K562 (cell line): Measurements from ENCODE around the gene APC2. TPM values are rescaled to one million over a fixed set of nuclear protein-coding genes. Genes with fewer than 3 reads are reported as not detected.
A peak's percentile ranks its signal among the peaks of the same experiment; 100 is the strongest.

Experiments used
- FOXJ3 ChIP-seq: sonication (generic); formaldehyde crosslinking; IDR thresholded peaks from 2 replicates; pipeline ENCODE4 v1.4.0; 2020; ENCODE audit warnings: mild to moderate bottlenecking, missing genetic modification reagents
- NFIC ChIP-seq: fragments of 450-650 bp; IDR thresholded peaks from 2 replicates; pipeline ENCODE4 v1.6.1; 2017; ENCODE audit warnings: mild to moderate bottlenecking, inconsistent platforms
- RBM22 ChIP-seq: fragments of 200-400 bp; formaldehyde crosslinking; IDR thresholded peaks from 2 replicates; pipeline ENCODE4 v1.6.1; 2018; ENCODE audit warnings: low read length, low read depth; ENCODE audit not compliant: poor library complexity, severe bottlenecking
- ZKSCAN3 ChIP-seq: fragments of 250-450 bp; sonication (Bioruptor Pico); IDR thresholded peaks from 2 replicates; pipeline ENCODE4 v1.4.0; 2020
- ZNF146 ChIP-seq: IDR thresholded peaks from one replicate; pipeline ENCODE4 v1.6.1; 2018; ENCODE audit warnings: missing compliant biosample characterization; ENCODE audit not compliant: unreplicated experiment
- ZNF24 ChIP-seq: fragments of 450-650 bp; IDR thresholded peaks from 2 replicates; pipeline ENCODE4 v1.6.1; 2016
- ZNF444 ChIP-seq: fragments of 250-450 bp; sonication (Bioruptor Pico); IDR thresholded peaks from 2 replicates; pipeline ENCODE4 v1.4.0; 2020; ENCODE audit warnings: mild to moderate bottlenecking, moderate library complexity
- polyA plus RNA-seq, 8 experiments: library from polyadenylated mRNA; depleted of rRNA in 4 of 8; stranded (reverse) in 5 of 8; unstranded in 3 of 8; fragments of >200 nt; fragmentation: Nextera tagmentation in 2 of 8; fragmentation: Illumina TruSeq in 1 of 8; extraction: Ambion mirVana in 2 of 8; extraction: Trizol in 1 of 8; gene quantifications; 2 replicates each; pipeline versions ENCODE4 v1.2.1 to v1.2.3, GENCODE V29; 2011 to 2014; ENCODE audit warnings: inconsistent platforms in 1 of 8, missing spikeins in 1 of 8
- total RNA-seq, 7 experiments: library from RNA; depleted of rRNA in 6 of 7; stranded (reverse); fragments of >200 nt in 6 of 7; fragmentation: Illumina TruSeq in 2 of 7; extraction: Trizol in 2 of 7; gene quantifications; 2 replicates each; pipeline versions ENCODE4 v1.2.1 to v1.2.3, GENCODE V29; 2011 to 2021; ENCODE audit warnings: low replicate concordance in 1 of 7
- TF ChIP-seq, protein P1 (sequence below): fragments of 450-650 bp; IDR thresholded peaks from 2 replicates; pipeline ENCODE4 v1.6.1; 2016; ENCODE audit warnings: mild to moderate bottlenecking, moderate library complexity
- TF ChIP-seq, protein P2 (sequence below): sonication (generic); formaldehyde crosslinking; IDR thresholded peaks from 2 replicates; pipeline ENCODE4 v1.9.0; 2022; ENCODE audit warnings: mild to moderate bottlenecking, missing genetic modification reagents

APC2 gene
- total and polyA plus RNA-seq, 9 of the 15 experiments (the other 6 are each of a cell fraction or from before 2014, with no cell fraction given), result 0.01 to 0.40 (median 0.05) TPM; not detected in 3

DNA sequence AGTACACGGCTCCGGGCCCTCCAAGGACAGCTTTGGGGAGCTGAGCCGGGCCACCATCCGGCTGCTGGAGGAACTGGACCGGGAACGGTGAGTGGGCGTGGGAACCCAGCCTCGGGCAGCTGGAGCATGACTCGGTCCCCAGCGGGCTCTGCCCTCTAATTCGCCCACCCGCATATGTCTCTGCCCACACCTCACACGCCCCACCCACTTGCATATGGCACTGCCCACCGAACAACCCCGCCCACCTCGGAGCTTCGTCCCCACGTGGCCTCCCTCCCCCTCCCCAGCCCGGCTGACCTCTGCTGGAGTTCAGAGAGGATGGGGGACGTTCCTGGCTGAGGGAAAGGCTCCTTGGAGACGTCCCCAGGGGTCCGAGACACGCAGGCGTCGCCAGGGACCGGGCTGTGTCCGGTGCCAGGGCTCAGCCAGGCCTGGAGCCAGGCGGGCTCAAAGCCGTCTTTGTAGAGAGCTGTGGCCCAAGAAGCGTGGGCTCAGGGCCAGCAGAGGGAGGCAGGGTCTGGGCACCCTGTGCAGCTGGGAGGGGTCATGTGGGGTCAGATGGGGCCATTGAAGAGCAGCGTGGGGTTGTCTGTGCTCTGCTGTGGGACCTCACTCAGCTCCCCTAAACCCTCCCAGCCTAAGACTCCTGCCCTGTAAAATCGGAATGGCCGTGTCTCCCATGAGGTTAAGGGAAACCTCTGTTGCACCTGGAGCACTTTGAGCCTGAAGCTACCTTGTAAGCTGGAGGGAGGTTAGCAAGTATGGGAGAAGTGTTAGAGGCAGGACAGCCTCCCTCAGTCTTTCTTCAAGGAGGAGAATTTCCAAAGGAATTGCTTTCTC is 3.8 kb downstream of the APC2 start (continued):
- TF ChIP-seq, protein P1, sequence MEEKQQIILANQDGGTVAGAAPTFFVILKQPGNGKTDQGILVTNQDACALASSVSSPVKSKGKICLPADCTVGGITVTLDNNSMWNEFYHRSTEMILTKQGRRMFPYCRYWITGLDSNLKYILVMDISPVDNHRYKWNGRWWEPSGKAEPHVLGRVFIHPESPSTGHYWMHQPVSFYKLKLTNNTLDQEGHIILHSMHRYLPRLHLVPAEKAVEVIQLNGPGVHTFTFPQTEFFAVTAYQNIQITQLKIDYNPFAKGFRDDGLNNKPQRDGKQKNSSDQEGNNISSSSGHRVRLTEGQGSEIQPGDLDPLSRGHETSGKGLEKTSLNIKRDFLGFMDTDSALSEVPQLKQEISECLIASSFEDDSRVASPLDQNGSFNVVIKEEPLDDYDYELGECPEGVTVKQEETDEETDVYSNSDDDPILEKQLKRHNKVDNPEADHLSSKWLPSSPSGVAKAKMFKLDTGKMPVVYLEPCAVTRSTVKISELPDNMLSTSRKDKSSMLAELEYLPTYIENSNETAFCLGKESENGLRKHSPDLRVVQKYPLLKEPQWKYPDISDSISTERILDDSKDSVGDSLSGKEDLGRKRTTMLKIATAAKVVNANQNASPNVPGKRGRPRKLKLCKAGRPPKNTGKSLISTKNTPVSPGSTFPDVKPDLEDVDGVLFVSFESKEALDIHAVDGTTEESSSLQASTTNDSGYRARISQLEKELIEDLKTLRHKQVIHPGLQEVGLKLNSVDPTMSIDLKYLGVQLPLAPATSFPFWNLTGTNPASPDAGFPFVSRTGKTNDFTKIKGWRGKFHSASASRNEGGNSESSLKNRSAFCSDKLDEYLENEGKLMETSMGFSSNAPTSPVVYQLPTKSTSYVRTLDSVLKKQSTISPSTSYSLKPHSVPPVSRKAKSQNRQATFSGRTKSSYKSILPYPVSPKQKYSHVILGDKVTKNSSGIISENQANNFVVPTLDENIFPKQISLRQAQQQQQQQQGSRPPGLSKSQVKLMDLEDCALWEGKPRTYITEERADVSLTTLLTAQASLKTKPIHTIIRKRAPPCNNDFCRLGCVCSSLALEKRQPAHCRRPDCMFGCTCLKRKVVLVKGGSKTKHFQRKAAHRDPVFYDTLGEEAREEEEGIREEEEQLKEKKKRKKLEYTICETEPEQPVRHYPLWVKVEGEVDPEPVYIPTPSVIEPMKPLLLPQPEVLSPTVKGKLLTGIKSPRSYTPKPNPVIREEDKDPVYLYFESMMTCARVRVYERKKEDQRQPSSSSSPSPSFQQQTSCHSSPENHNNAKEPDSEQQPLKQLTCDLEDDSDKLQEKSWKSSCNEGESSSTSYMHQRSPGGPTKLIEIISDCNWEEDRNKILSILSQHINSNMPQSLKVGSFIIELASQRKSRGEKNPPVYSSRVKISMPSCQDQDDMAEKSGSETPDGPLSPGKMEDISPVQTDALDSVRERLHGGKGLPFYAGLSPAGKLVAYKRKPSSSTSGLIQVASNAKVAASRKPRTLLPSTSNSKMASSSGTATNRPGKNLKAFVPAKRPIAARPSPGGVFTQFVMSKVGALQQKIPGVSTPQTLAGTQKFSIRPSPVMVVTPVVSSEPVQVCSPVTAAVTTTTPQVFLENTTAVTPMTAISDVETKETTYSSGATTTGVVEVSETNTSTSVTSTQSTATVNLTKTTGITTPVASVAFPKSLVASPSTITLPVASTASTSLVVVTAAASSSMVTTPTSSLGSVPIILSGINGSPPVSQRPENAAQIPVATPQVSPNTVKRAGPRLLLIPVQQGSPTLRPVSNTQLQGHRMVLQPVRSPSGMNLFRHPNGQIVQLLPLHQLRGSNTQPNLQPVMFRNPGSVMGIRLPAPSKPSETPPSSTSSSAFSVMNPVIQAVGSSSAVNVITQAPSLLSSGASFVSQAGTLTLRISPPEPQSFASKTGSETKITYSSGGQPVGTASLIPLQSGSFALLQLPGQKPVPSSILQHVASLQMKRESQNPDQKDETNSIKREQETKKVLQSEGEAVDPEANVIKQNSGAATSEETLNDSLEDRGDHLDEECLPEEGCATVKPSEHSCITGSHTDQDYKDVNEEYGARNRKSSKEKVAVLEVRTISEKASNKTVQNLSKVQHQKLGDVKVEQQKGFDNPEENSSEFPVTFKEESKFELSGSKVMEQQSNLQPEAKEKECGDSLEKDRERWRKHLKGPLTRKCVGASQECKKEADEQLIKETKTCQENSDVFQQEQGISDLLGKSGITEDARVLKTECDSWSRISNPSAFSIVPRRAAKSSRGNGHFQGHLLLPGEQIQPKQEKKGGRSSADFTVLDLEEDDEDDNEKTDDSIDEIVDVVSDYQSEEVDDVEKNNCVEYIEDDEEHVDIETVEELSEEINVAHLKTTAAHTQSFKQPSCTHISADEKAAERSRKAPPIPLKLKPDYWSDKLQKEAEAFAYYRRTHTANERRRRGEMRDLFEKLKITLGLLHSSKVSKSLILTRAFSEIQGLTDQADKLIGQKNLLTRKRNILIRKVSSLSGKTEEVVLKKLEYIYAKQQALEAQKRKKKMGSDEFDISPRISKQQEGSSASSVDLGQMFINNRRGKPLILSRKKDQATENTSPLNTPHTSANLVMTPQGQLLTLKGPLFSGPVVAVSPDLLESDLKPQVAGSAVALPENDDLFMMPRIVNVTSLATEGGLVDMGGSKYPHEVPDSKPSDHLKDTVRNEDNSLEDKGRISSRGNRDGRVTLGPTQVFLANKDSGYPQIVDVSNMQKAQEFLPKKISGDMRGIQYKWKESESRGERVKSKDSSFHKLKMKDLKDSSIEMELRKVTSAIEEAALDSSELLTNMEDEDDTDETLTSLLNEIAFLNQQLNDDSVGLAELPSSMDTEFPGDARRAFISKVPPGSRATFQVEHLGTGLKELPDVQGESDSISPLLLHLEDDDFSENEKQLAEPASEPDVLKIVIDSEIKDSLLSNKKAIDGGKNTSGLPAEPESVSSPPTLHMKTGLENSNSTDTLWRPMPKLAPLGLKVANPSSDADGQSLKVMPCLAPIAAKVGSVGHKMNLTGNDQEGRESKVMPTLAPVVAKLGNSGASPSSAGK, result peak; percentile 44; the same call in 1 of the 2 replicates
- TF ChIP-seq ZNF444 (CRISPR knock-in tag) (no peak), FOXJ3 (CRISPR knock-in tag) (no peak), ZKSCAN3 (no peak), ZNF146 (CRISPR knock-in tag) (no peak), NFIC (peak; percentile 46), ZNF24 (no peak), RBM22 (peak; percentile 78)
- TF ChIP-seq, protein P2, sequence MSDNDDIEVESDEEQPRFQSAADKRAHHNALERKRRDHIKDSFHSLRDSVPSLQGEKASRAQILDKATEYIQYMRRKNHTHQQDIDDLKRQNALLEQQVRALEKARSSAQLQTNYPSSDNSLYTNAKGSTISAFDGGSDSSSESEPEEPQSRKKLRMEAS (CRISPR knock-in tag), result peak; percentile 32; the same call in 1 of the 2 replicates
